B cell (primary cell): Measurements from ENCODE around the gene SON. TPM values are rescaled to one million over a fixed set of nuclear protein-coding genes. Genes with fewer than 3 reads are reported as not detected.

Source experiments
- ATAC-seq: fragments of 200-7000 bp; cut with Tn5 transposase; one replicate; pipeline ENCODE4 v1.10.0; 2021; ENCODE audit warnings: low read depth, mild to moderate bottlenecking, moderate number of reproducible peaks, moderate library complexity
- CTCF ChIA-PET: fragments of 350-600 bp; sonication (Branson Sonifier 250); formaldehyde crosslinking; loops from one replicate; lab custom pipeline; 2021; ENCODE audit warnings: antibody characterized with exemption, inconsistent platforms; lab: Charles Lee
- POLR2A ChIA-PET: fragments of 350-600 bp; sonication (Branson Sonifier 250); formaldehyde crosslinking; loops from one replicate; lab custom pipeline; 2021; ENCODE audit warnings: antibody characterized with exemption; lab: Charles Lee
- DNase-seq: peaks from one replicate; pipeline ENCODE4 v3.0.0; 2013
- H2AFZ ChIP-seq: 2 replicates; pipeline ENCODE4 v1.6.1; 2012; ENCODE audit warnings: mild to moderate bottlenecking, low read depth, low read length; ENCODE audit not compliant: insufficient read depth, poor library complexity, severe bottlenecking
- H3K27ac ChIP-seq, 2 donors: 1 replicate in 1 of 2; 2 replicates in 1 of 2; pipeline ENCODE4 v1.5.1; 2012 to 2013; ENCODE audit warnings: low read length in 2 of 2, mild to moderate bottlenecking in 2 of 2, moderate library complexity in 1 of 2
- H3K27me3 ChIP-seq, 4 experiments: fragments of 200-600 bp in 1 of 4; sonication (generic) in 1 of 4; replicated peaks in 1 of 4; 1 replicate in 2 of 4; 2 replicates in 2 of 4; pipeline versions ENCODE4 v1.6.1 to v1.7.0; 2013 to 2016; ENCODE audit warnings: low read length in 3 of 4, mild to moderate bottlenecking in 2 of 4, mixed read lengths in 1 of 4, moderate library complexity in 1 of 4; ENCODE audit not compliant: insufficient read depth in 4 of 4, control insufficient read depth in 3 of 4; ENCODE audit errors: control extremely low read depth in 1 of 4
- H3K36me3 ChIP-seq, 2 experiments: replicated peaks in 1 of 2; 1 replicate in 1 of 2; 2 replicates in 1 of 2; pipeline versions ENCODE4 v1.6.1 to v1.7.1; 2013; ENCODE audit warnings: low read length in 1 of 2; ENCODE audit not compliant: insufficient read depth in 2 of 2, control insufficient read depth in 1 of 2; ENCODE audit errors: control extremely low read depth in 1 of 2, extremely low read depth in 1 of 2
- H3K4me1 ChIP-seq, 2 donors: fragments of 200-600 bp in 1 of 2; sonication (generic) in 1 of 2; 1 replicate in 1 of 2; 2 replicates in 1 of 2; pipeline versions ENCODE4 v1.5.1 to v1.6.1; 2013 to 2017; ENCODE audit warnings: low read length in 2 of 2; ENCODE audit not compliant: control insufficient read depth in 2 of 2, insufficient read depth in 2 of 2
- H3K4me2 ChIP-seq: replicated peaks from 2 replicates; pipeline ENCODE3; 2012; ENCODE audit warnings: mild to moderate bottlenecking, low read depth, low read length; ENCODE audit not compliant: poor library complexity, severe bottlenecking
- H3K4me3 ChIP-seq, 5 experiments: fragments of 200-600 bp in 1 of 5; sonication (generic) in 1 of 5; 1 replicate in 3 of 5; 2 replicates in 2 of 5; pipeline versions ENCODE4 v1.5.1 to v1.7.0; 2011 to 2016; ENCODE audit warnings: low read length in 4 of 5, mild to moderate bottlenecking in 4 of 5, low read depth in 2 of 5, control low read depth in 1 of 5, moderate library complexity in 1 of 5; ENCODE audit not compliant: insufficient read depth in 1 of 5; ENCODE audit errors: control extremely low read depth in 1 of 5, extremely low read depth in 1 of 5
- H3K79me2 ChIP-seq: fragments of 200-600 bp; sonication (generic); one replicate; pipeline ENCODE4 v1.6.0; 2016; ENCODE audit warnings: low read length; ENCODE audit not compliant: control insufficient read depth, insufficient read depth
- H3K9ac ChIP-seq: fragments of 200-600 bp; sonication (generic); 2 replicates; pipeline ENCODE4 v1.6.1; 2017; ENCODE audit warnings: mild to moderate bottlenecking, low read length, moderate library complexity
- H3K9me3 ChIP-seq, 3 donors: one replicate each; pipeline versions ENCODE4 v1.6.1 to v1.7.1; 2013; ENCODE audit warnings: low read length in 2 of 3; ENCODE audit not compliant: control insufficient read depth in 2 of 3, insufficient read depth in 1 of 3; ENCODE audit errors: control extremely low read depth in 1 of 3
- H4K20me1 ChIP-seq: 2 replicates; pipeline ENCODE4 v1.6.0; 2012; ENCODE audit warnings: mild to moderate bottlenecking, low read length; ENCODE audit not compliant: insufficient read depth, control insufficient read depth, poor library complexity, severe bottlenecking
- H3K27ac Mint-ChIP-seq: one replicate; pipeline ENCODE4 v1.8.0; 2021; ENCODE audit warnings: mixed read lengths
- H3K27me3 Mint-ChIP-seq: one replicate; pipeline ENCODE4 v1.8.0; 2021; ENCODE audit warnings: mixed read lengths
- H3K4me1 Mint-ChIP-seq: one replicate; pipeline ENCODE4 v1.8.0; 2021; ENCODE audit warnings: mixed read lengths
- H3K4me3 Mint-ChIP-seq: one replicate; pipeline ENCODE4 v1.8.0; 2021; ENCODE audit warnings: mixed read lengths
- H3K9me3 Mint-ChIP-seq: one replicate; pipeline ENCODE4 v1.8.0; 2022; ENCODE audit warnings: mixed read lengths; ENCODE audit not compliant: insufficient read depth
- CTCF ChIP-seq: fragments of 200-600 bp; IDR thresholded peaks from one replicate; pipeline ENCODE4 v1.8.0; 2022; ENCODE audit warnings: antibody characterized with exemption, mild to moderate bottlenecking
- EZH2 ChIP-seq: IDR thresholded peaks from 2 replicates; pipeline ENCODE4 v1.6.1; 2012; ENCODE audit warnings: borderline replicate concordance, low read depth, mild to moderate bottlenecking, moderate library complexity, low read length; ENCODE audit not compliant: insufficient read depth, poor library complexity, severe bottlenecking
- WGBS: methylation state at CpG from one replicate; pipeline ENCODE4 v1.1.5; 2013; ENCODE audit warnings: missing lambda C conversion rate; ENCODE audit not compliant: insufficient coverage; 5-methylcytosine and 5-hydroxymethylcytosine counted together
- intact Hi-C: fragments of 100-400 bp; cut with micrococcal nuclease; formaldehyde crosslinking; loops from one replicate; pipeline ENCODE4 v1.10.0; 2022
- polyA plus RNA-seq: library from polyadenylated mRNA; depleted of rRNA; stranded (reverse); fragments of >200 nt; gene quantifications from 2 replicates; pipeline ENCODE4 v1.2.3, GENCODE V29; 2012
- total RNA-seq, 2 donors: library from RNA; stranded (reverse); fragments of 120-200 nt in 1 of 2; gene quantifications; 1 replicate in 1 of 2; 2 replicates in 1 of 2; pipeline versions ENCODE4 v1.2.3 to v1.2.4, GENCODE V29; 2013 to 2022

Gene SON
- total and polyA plus RNA-seq, 2 donors (not counting 1 experiment from before 2014, with no cell fraction given), result 92.0 to 463 TPM

- Histone ChIP-seq H3K27ac (no peak overlapping the region), H3K4me2 (no peak overlapping the region), H3K4me3 (no peak overlapping the region), H3K9ac (no peak overlapping the region), H3K9me3 (no peaks in the 10 kb centered on the region), H3K27me3 (no peaks in the 10 kb centered on the region), H4K20me1 (no peaks in the 10 kb centered on the region), H3K79me2 (no peaks in the 10 kb centered on the region), H3K4me1 (no peaks in the 10 kb centered on the region), H2AFZ (no peak overlapping the region), H3K36me3 (peaks cover 5 to 43% of the 10 kb centered on the region in 2 experiments)
- Mint-ChIP-seq H3K27ac (no peak overlapping the region), H3K27me3 (no peaks in the 10 kb centered on the region), H3K4me3 (no peak overlapping the region), H3K4me1 (no peaks in the 10 kb centered on the region), H3K9me3 (no peaks in the 10 kb centered on the region)
- DNase-seq, result no peak
- ChIA-PET POLR2A (interaction anchor here (0.6 to 0.7 kb wide), 2 partner anchors 18 to 70 kb away, joined by 3 to 5 read pairs; no protein-coding TSS in a partner anchor), CTCF (interaction anchor here (1.1 kb wide), 1 partner anchor 322 kb away, joined by 3 read pairs; no protein-coding TSS in a partner anchor)
- no peak for ATAC-seq
- 95% methylated on average over 3 of the region's 4 CpGs for WGBS
- intact Hi-C loops, result no loop called here
- TF ChIP-seq EZH2, result no peak
- no peak for TF ChIP-seq CTCF
These were observed 23.9 kb upstream of the SON start for GRCh38 chr21:33518899-33519298.

- H3K4me2 ChIP-seq, result no peak overlapping the region
- no peaks in the 10 kb centered on the region for H3K4me1 ChIP-seq
- WGBS, result no CpG with 5 or more reads among the region's 5 CpGs
- H3K9me3 ChIP-seq, result no peaks in the 10 kb centered on the region
- Mint-ChIP-seq H3K4me1 (no peaks in the 10 kb centered on the region), H3K27me3 (no peaks in the 10 kb centered on the region), H3K27ac (no peak overlapping the region), H3K9me3 (no peaks in the 10 kb centered on the region), H3K4me3 (no peak overlapping the region)
- intact Hi-C loops, result no loop called here
- ChIA-PET POLR2A (no interaction called here), CTCF (interaction anchor here (1.2 kb wide), 1 partner anchor 29 kb away, joined by 3 read pairs; no protein-coding TSS in a partner anchor)
- no peaks in the 10 kb centered on the region for H3K27me3 ChIP-seq
- H4K20me1 ChIP-seq, result no peaks in the 10 kb centered on the region
- no peak for ATAC-seq
- no peak overlapping the region for H3K9ac ChIP-seq
- H3K79me2 ChIP-seq, result no peaks in the 10 kb centered on the region
- no peak overlapping the region for H3K4me3 ChIP-seq
- H2AFZ ChIP-seq, result no peak overlapping the region
- DNase-seq, result no peak
- H3K27ac ChIP-seq, result no peak overlapping the region
- H3K36me3 ChIP-seq, result peaks cover 0 to 33% of the 10 kb centered on the region in 2 experiments
- TF ChIP-seq EZH2, result no peak
These were observed 20.4 kb upstream of the SON start for GRCh38 chr21:33522297-33522952.
